H1 (cell line): Measurements from ENCODE around the gene DPY19L3. TPM values are rescaled to one million over a fixed set of nuclear protein-coding genes. Genes with fewer than 3 reads are reported as not detected.

Experiments used
- CTCF ChIA-PET: fragments of 300-600 bp; sonication (Branson Sonifier 250); formaldehyde crosslinking; loops from one replicate; lab custom pipeline; 2021; ENCODE audit not compliant: partially characterized antibody; lab: Charles Lee
- POLR2A ChIA-PET: fragments of 300-600 bp; sonication (Branson Sonifier 250); formaldehyde crosslinking; loops from one replicate; lab custom pipeline; 2021; ENCODE audit warnings: inconsistent platforms; ENCODE audit not compliant: partially characterized antibody; lab: Charles Lee
- DNase-seq, 2 experiments: peaks; one replicate each; pipeline versions ENCODE4 v3.0.0 to v3.0.0-alpha.2; 2010 to 2022; ENCODE audit warnings: low spot score in 2 of 2, low read depth in 1 of 2, mixed read lengths in 1 of 2
- FAIRE-seq: peaks from 2 replicates; lab custom pipeline; 2011; peaks lifted over from hg19 to GRCh38; lab: Jason Lieb, UNC
- H2AFZ ChIP-seq: 2 replicates; pipeline ENCODE4 v1.8.1; 2012; ENCODE audit warnings: low read length, inconsistent platforms
- H2AK5ac ChIP-seq: 2 replicates; pipeline ENCODE4 v1.6.1; 2013; ENCODE audit warnings: low read depth, low read length
- H2BK120ac ChIP-seq: replicated peaks from 2 replicates; pipeline ENCODE3; 2013; ENCODE audit warnings: low read depth, low read length, inconsistent platforms
- H2BK12ac ChIP-seq: 2 replicates; pipeline ENCODE4 v1.6.1; 2013; ENCODE audit warnings: low read depth, low read length
- H2BK15ac ChIP-seq: 2 replicates; pipeline ENCODE4 v1.6.1; 2013; ENCODE audit warnings: low read length
- H2BK20ac ChIP-seq: 2 replicates; pipeline ENCODE4 v1.6.1; 2013; ENCODE audit warnings: low read length
- H2BK5ac ChIP-seq: 2 replicates; pipeline ENCODE4 v1.6.1; 2013; ENCODE audit warnings: low read depth, low read length
- H3K14ac ChIP-seq: 2 replicates; pipeline ENCODE4 v1.6.1; 2013; ENCODE audit warnings: inconsistent platforms; ENCODE audit not compliant: insufficient read length
- H3K18ac ChIP-seq: 2 replicates; pipeline ENCODE4 v1.6.1; 2013; ENCODE audit warnings: low read length; ENCODE audit errors: extremely low read depth
- H3K23ac ChIP-seq: 2 replicates; pipeline ENCODE4 v1.6.1; 2013; ENCODE audit warnings: inconsistent platforms; ENCODE audit not compliant: insufficient read length
- H3K23me2 ChIP-seq: 2 replicates; pipeline ENCODE4 v1.6.1; 2013; ENCODE audit warnings: low read depth, low read length
- H3K27ac ChIP-seq: 2 replicates; pipeline ENCODE4 v1.6.1; 2011; ENCODE audit warnings: low read depth, low read length, inconsistent platforms
- H3K27me3 ChIP-seq, 4 experiments: replicated peaks in 1 of 4; 1 replicate in 1 of 4; 2 replicates in 3 of 4; pipeline versions ENCODE4 v1.6.1 to v1.8.1; 2011 to 2013; ENCODE audit warnings: low read length in 3 of 4, mild to moderate bottlenecking in 3 of 4, inconsistent platforms in 2 of 4, mixed read lengths in 2 of 4, moderate library complexity in 1 of 4; ENCODE audit not compliant: control insufficient read depth in 3 of 4, insufficient read depth in 3 of 4; ENCODE audit errors: extremely low read depth in 1 of 4
- H3K36me3 ChIP-seq, 4 experiments: 2 replicates each; pipeline versions ENCODE4 v1.6.1 to v1.8.1; 2011 to 2013; ENCODE audit warnings: mild to moderate bottlenecking in 4 of 4, low read length in 3 of 4, moderate library complexity in 2 of 4, control low read depth in 1 of 4, inconsistent platforms in 1 of 4; ENCODE audit not compliant: insufficient read depth in 4 of 4, control insufficient read depth in 2 of 4
- H3K4ac ChIP-seq: replicated peaks from 2 replicates; pipeline ENCODE3; 2013; ENCODE audit warnings: low read length, low read depth, mixed read lengths, inconsistent platforms; ENCODE audit not compliant: insufficient read length
- H3K4me1 ChIP-seq, 4 experiments: replicated peaks in 1 of 4; 1 replicate in 1 of 4; 2 replicates in 3 of 4; pipeline versions ENCODE4 v1.6.1 to v1.8.1; 2011 to 2013; ENCODE audit warnings: low read length in 3 of 4, inconsistent platforms in 2 of 4, mixed read lengths in 1 of 4; ENCODE audit not compliant: insufficient read depth in 4 of 4, control insufficient read depth in 3 of 4
- H3K4me2 ChIP-seq, 2 experiments: 2 replicates each; pipeline versions ENCODE4 v1.6.1 to v1.8.1; 2011 to 2013; ENCODE audit warnings: low read depth in 2 of 2, low read length in 2 of 2, control low read depth in 1 of 2, inconsistent platforms in 1 of 2, mild to moderate bottlenecking in 1 of 2; ENCODE audit not compliant: insufficient read depth in 1 of 2
- H3K4me3 ChIP-seq, 4 experiments: fragments of 200-600, 300-600 bp in 1 of 4; sonication (generic), shearing (Covaris generic), sonication (Bioruptor Twin) in 1 of 4; 2 replicates each; pipeline versions ENCODE4 v1.5.1 to v1.8.1; 2011 to 2016; ENCODE audit warnings: low read length in 4 of 4, low read depth in 3 of 4, control low read depth in 2 of 4, inconsistent platforms in 2 of 4, mild to moderate bottlenecking in 2 of 4, mixed read lengths in 1 of 4, moderate library complexity in 1 of 4; ENCODE audit not compliant: insufficient read depth in 2 of 4; ENCODE audit errors: extremely low read depth in 1 of 4
- H3K56ac ChIP-seq: replicated peaks from 2 replicates; pipeline ENCODE3; 2013; ENCODE audit warnings: low read depth, mild to moderate bottlenecking, mixed read lengths, low read length, inconsistent platforms; ENCODE audit not compliant: insufficient read length
- H3K79me1 ChIP-seq: 2 replicates; pipeline ENCODE4 v1.6.1; 2013; ENCODE audit warnings: low read depth, low read length, control low read depth
- H3K79me2 ChIP-seq, 2 experiments: 2 replicates each; pipeline versions ENCODE4 v1.6.1 to v1.8.1; 2012 to 2013; ENCODE audit warnings: low read length in 2 of 2, mild to moderate bottlenecking in 2 of 2, inconsistent platforms in 1 of 2; ENCODE audit not compliant: insufficient read depth in 2 of 2, control insufficient read depth in 1 of 2
- H3K9ac ChIP-seq, 4 experiments: replicated peaks in 1 of 4; 1 replicate in 1 of 4; 2 replicates in 3 of 4; pipeline versions ENCODE4 v1.6.1 to v1.8.1; 2011 to 2013; ENCODE audit warnings: low read depth in 3 of 4, low read length in 3 of 4, control low read depth in 2 of 4, mild to moderate bottlenecking in 2 of 4, moderate library complexity in 2 of 4, inconsistent platforms in 1 of 4; ENCODE audit errors: extremely low read depth in 1 of 4
- H3K9me3 ChIP-seq, 2 experiments: 2 replicates each; pipeline versions ENCODE4 v1.6.1 to v1.8.1; 2012 to 2013; ENCODE audit warnings: mild to moderate bottlenecking in 2 of 2, moderate library complexity in 2 of 2, control low read depth in 1 of 2, inconsistent platforms in 1 of 2, low read depth in 1 of 2, low read length in 1 of 2, mixed read lengths in 1 of 2; ENCODE audit not compliant: insufficient read depth in 2 of 2
- H4K20me1 ChIP-seq, 2 experiments: replicated peaks in 1 of 2; 2 replicates each; pipeline versions ENCODE3 to v1.8.1; 2011 to 2013; ENCODE audit warnings: inconsistent platforms in 2 of 2, low read length in 2 of 2, mild to moderate bottlenecking in 1 of 2; ENCODE audit not compliant: insufficient read depth in 2 of 2, control insufficient read depth in 1 of 2
- H4K5ac ChIP-seq: 2 replicates; pipeline ENCODE4 v1.6.1; 2013; ENCODE audit warnings: low read length, low read depth, mixed read lengths, inconsistent platforms; ENCODE audit not compliant: insufficient read length
- H4K8ac ChIP-seq: 2 replicates; pipeline ENCODE4 v1.8.0; 2013; ENCODE audit warnings: mild to moderate bottlenecking, moderate library complexity, low read length, inconsistent platforms; ENCODE audit not compliant: insufficient read depth; ENCODE audit errors: extremely low read depth
- H4K91ac ChIP-seq: replicated peaks from 2 replicates; pipeline ENCODE3; 2013; ENCODE audit warnings: low read length, mixed read lengths, inconsistent platforms; ENCODE audit not compliant: insufficient read length
- ASH2L ChIP-seq: fragments of 200-600, 300-600 bp; sonication (generic); IDR thresholded peaks from one replicate; pipeline ENCODE4 v1.7.1; 2017; ENCODE audit warnings: low read length
- EGR1 ChIP-seq: IDR thresholded peaks from 2 replicates; pipeline ENCODE4 v1.6.1; 2011; ENCODE audit warnings: low read depth, low read length, borderline replicate concordance
- HDAC2 ChIP-seq, 2 experiments: fragments of 300-600 bp in 1 of 2; sonication (generic) in 1 of 2; IDR thresholded peaks; 2 replicates each; pipeline ENCODE4 v1.6.1; 2011 to 2012; ENCODE audit warnings: low read depth in 2 of 2, low read length in 2 of 2, mild to moderate bottlenecking in 2 of 2, moderate library complexity in 2 of 2, borderline replicate concordance in 1 of 2, inconsistent platforms in 1 of 2
- JUN ChIP-seq: IDR thresholded peaks from 2 replicates; pipeline ENCODE4 v1.6.1; 2011; ENCODE audit warnings: low read depth, mild to moderate bottlenecking, improper control_type of control experiment, low read length
- KDM1A ChIP-seq: fragments of 200-600, 300-600 bp; sonication (generic); IDR thresholded peaks from 2 replicates; pipeline ENCODE4 v1.7.1; 2016; ENCODE audit warnings: mild to moderate bottlenecking, low read length, borderline replicate concordance
- NANOG ChIP-seq: IDR thresholded peaks from 2 replicates; pipeline ENCODE4 v1.6.1; 2011; ENCODE audit warnings: low read length, low read depth, mild to moderate bottlenecking, inconsistent platforms; ENCODE audit not compliant: insufficient read depth, poor library complexity, severe bottlenecking
- POU5F1 ChIP-seq: IDR thresholded peaks from 2 replicates; pipeline ENCODE4 v1.6.1; 2011; ENCODE audit warnings: low read depth, mild to moderate bottlenecking, low read length, moderate library complexity
- SAP30 ChIP-seq: fragments of 300-600 bp; sonication (generic); IDR thresholded peaks from 2 replicates; pipeline ENCODE4 v1.7.1; 2012; ENCODE audit warnings: low read length, moderate library complexity, mild to moderate bottlenecking, inconsistent platforms; ENCODE audit not compliant: insufficient read depth, insufficient replicate concordance
- SP2 ChIP-seq: IDR thresholded peaks from 2 replicates; pipeline ENCODE4 v1.6.1; 2012; ENCODE audit warnings: mild to moderate bottlenecking, low read length, inconsistent platforms
- TAF1 ChIP-seq: IDR thresholded peaks from 2 replicates; pipeline ENCODE4 v1.6.1; 2011; ENCODE audit warnings: mild to moderate bottlenecking, low read depth, low read length
- YY1 ChIP-seq: IDR thresholded peaks from 2 replicates; pipeline ENCODE4 v1.6.1; 2011; ENCODE audit warnings: low read depth, mild to moderate bottlenecking, low read length
- WGBS, 2 experiments: shearing (Covaris generic) in 1 of 2; methylation state at CpG; one replicate each; pipeline versions ENCODE4 v1.1.6 to v1.1.7; 2013 to 2015; ENCODE audit warnings: low lambda C conversion rate in 2 of 2, mixed read lengths in 2 of 2, inconsistent platforms in 1 of 2, low coverage in 1 of 2, missing lambda C conversion rate in 1 of 2; ENCODE audit not compliant: insufficient replicate concordance in 2 of 2, insufficient coverage in 1 of 2, insufficient read length in 1 of 2; ENCODE audit errors: extremely low coverage in 1 of 2, missing lambda C conversion rate in 1 of 2; 5-methylcytosine and 5-hydroxymethylcytosine counted together
- polyA plus RNA-seq, 7 experiments: library from polyadenylated mRNA; depleted of rRNA in 3 of 7; stranded (reverse) in 5 of 7; unstranded in 2 of 7; fragments of >200 nt in 5 of 7; fragments of 200-250 nt in 2 of 7; gene quantifications; 1 replicate in 5 of 7; 2 replicates in 1 of 7; 4 replicates in 1 of 7; pipeline versions ENCODE4 v1.2.1 to v1.2.3, GENCODE V29; 2011 to 2013; ENCODE audit warnings: missing spikeins in 2 of 7, mixed read lengths in 2 of 7
- total RNA-seq: library from RNA; stranded (reverse); fragmentation: NEBNext Ultra II Directional; extraction: Animal tissue kit (Norgen Biotek cat#: 25700); gene quantifications from 2 replicates; pipeline ENCODE4 v1.2.1, GENCODE V29; 2021

Gene DPY19L3
- total and polyA plus RNA-seq, 2 of the 8 experiments (the other 6 are each of a cell fraction or from before 2014, with no cell fraction given) = 35.3 to 60.2 TPM

DNA sequence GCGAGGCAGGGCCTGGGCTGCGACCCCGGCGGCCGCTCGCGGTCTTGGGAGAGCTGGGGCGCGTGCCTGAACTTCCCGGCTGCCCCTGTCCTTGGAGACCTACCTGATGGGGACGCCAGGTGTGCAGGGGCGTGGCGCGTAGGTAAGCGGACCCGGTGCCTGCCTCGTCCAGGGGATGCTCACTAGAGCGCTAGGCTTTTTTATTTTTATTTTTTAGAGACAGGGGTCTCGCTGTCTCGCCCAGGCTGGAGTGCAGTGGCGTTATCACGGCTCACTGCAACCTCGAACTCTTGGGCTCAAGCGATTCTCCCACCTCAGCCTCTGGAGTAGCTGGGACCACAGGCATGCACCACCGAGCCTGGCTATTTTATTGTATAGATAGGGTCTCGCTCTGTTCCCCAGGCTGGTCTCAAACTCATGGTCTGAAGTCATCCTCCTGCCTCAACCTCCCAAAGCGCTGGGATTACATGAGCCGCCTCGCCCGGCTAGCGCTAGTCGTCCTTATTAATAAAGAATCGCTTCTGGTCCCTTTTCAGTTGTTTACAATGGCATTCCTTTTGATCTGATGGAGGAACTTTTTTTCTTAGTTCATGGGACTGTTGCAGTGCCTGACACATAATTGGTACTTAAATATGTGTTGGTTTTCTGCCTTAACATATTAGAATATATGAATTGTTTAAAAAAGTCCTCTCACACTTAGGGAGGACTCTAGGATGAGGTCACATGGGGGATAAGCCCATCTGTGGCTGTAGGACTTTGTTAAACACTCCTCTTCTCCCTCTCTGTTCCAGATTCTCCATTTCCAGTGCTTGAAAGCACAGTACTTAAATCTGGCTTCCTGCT lies 812 bp downstream of the DPY19L3 start:
- peak overlapping the region; percentile 76; the same call in 1 of the 2 replicates for H3K27ac ChIP-seq
- H3K23ac ChIP-seq = no peak overlapping the region
- no peak overlapping the region for H2BK20ac ChIP-seq
- peak overlapping the region; percentile 40; the same call in 1 of the 2 replicates for H2BK5ac ChIP-seq
- no peak overlapping the region for H4K91ac ChIP-seq
- H3K79me1 ChIP-seq = 0 out of 2 replicates have a peak, but pooled peaks cover 3% of the 10 kb centered on the region
- no peak overlapping the region for H3K4ac ChIP-seq
- POLR2A ChIA-PET = interaction anchor here (1.1 to 3.3 kb wide), 7 partner anchors 10 to 270 kb away, joined by 3 to 13 read pairs (median 7); no protein-coding TSS in a partner anchor
- H3K14ac ChIP-seq = no peak overlapping the region
- no peak overlapping the region for H2AFZ ChIP-seq
- peak overlapping the region; percentile 76 to 89 (median 87) for H3K4me3 ChIP-seq
- no peaks in the 10 kb centered on the region; the same call in 1 of the 2 replicates for H3K23me2 ChIP-seq
- peaks cover 0 to 28% of the 10 kb centered on the region in 2 experiments; a peak in 2 of 4 replicates for H3K79me2 ChIP-seq
- peak overlapping the region; percentile 73 to 83 for H3K4me2 ChIP-seq
- peak overlapping the region; percentile 82 for H4K5ac ChIP-seq
- H2BK15ac ChIP-seq = no peak overlapping the region
- FAIRE-seq = no peak
- no peaks in the 10 kb centered on the region for H3K9me3 ChIP-seq
- peak overlapping the region; percentile 97 for H4K8ac ChIP-seq
- H2BK12ac ChIP-seq = no peak overlapping the region
- no peaks in the 10 kb centered on the region; a peak in 1 of 7 replicates for H3K27me3 ChIP-seq
- H3K36me3 ChIP-seq = peaks cover 3 to 29% (median 23%) of the 10 kb centered on the region in 4 experiments
- H2BK120ac ChIP-seq = no peak overlapping the region
- WGBS, 2 experiments = 8% methylated on average over 32 of the region's 33 CpGs; no CpG with 5 or more reads in 1 of the 2 experiments
- DNase-seq = no peak
- peaks cover 2 to 14% (median 7%) of the 10 kb centered on the region in 4 experiments; a peak in 6 of 7 replicates for H3K4me1 ChIP-seq
- H2AK5ac ChIP-seq = no peak overlapping the region
- CTCF ChIA-PET = no interaction called here
- peaks cover 2 to 3% of the 10 kb centered on the region in 2 experiments for H4K20me1 ChIP-seq
- H3K56ac ChIP-seq = no peak overlapping the region
- H3K18ac ChIP-seq = no peak overlapping the region
- H3K9ac ChIP-seq = peak overlapping the region; percentile 61 to 97 (median 92); a peak in 6 of 7 replicates
- TF ChIP-seq SP2 (no peak), JUN (no peak), YY1 (no peak), ASH2L (no peak), SAP30 (no peak), KDM1A (no peak), EGR1 (no peak), POU5F1 (no peak), HDAC2 (IDR thresholded peaks at IDR 0.05; ENCODE audit: borderline replicate concordance in 1 of 2, low read depth in 2 of 2, low read length in 2 of 2) (no peak), TAF1 (no peak), NANOG (no peak)
